IMR-90 (cell line): ENCODE results near the gene STK25. TPM values are rescaled to one million over a fixed set of nuclear protein-coding genes. Genes with fewer than 3 reads are reported as not detected.
A peak's percentile ranks its signal among the peaks of the same experiment; 100 is the strongest.

Experiments used
- ATAC-seq: fragments of 200-7000 bp; cut with Tn5 transposase; 2 replicates; pipeline ENCODE4 v1.9.1; 2020; ENCODE audit warnings: low read depth, mild to moderate bottlenecking, moderate library complexity
- BruUV-seq: library from RNA; stranded (reverse); fragments of 400-500 nt; replicated peaks from 2 replicates; lab custom pipeline; 2021; lab: Mats Ljungman, UMichigan
- CTCF ChIA-PET: fragments of 300-600 bp; formaldehyde crosslinking; extraction: SDS; loops from one replicate; lab custom pipeline; 2021; ENCODE audit warnings: antibody characterized with exemption; lab: Yijun Ruan, JAX
- POLR2A ChIA-PET: fragments of 300-600 bp; sonication (Branson Sonifier 250); formaldehyde crosslinking; loops from one replicate; lab custom pipeline; 2022; ENCODE audit warnings: antibody characterized with exemption; ENCODE audit not compliant: unreplicated experiment; lab: Charles Lee
- DNase-seq: peaks from one replicate; pipeline ENCODE4 v3.0.0; 2013
- H2AFZ ChIP-seq: replicated peaks from 2 replicates; pipeline ENCODE3; 2013; ENCODE audit warnings: low read length, mild to moderate bottlenecking; ENCODE audit not compliant: poor library complexity
- H2AK5ac ChIP-seq: 2 replicates; pipeline ENCODE4 v1.6.1; 2013; ENCODE audit warnings: low read depth, low read length, inconsistent platforms
- H2AK9ac ChIP-seq: replicated peaks from 2 replicates; pipeline ENCODE3; 2013; ENCODE audit warnings: mild to moderate bottlenecking, low read depth, low read length, moderate library complexity; ENCODE audit not compliant: poor library complexity
- H2BK120ac ChIP-seq: 2 replicates; pipeline ENCODE4 v1.6.1; 2013; ENCODE audit warnings: low read depth, low read length, inconsistent platforms
- H2BK15ac ChIP-seq: 3 replicates; pipeline ENCODE4 v1.6.1; 2013; ENCODE audit warnings: low read depth, low read length, inconsistent platforms
- H2BK20ac ChIP-seq: 2 replicates; pipeline ENCODE4 v1.6.1; 2013; ENCODE audit warnings: low read depth, mild to moderate bottlenecking, inconsistent platforms, low read length, moderate library complexity
- H2BK5ac ChIP-seq: 2 replicates; pipeline ENCODE4 v1.6.1; 2013; ENCODE audit warnings: mild to moderate bottlenecking, low read depth, low read length, inconsistent platforms; ENCODE audit not compliant: poor library complexity, severe bottlenecking
- H3K14ac ChIP-seq: replicated peaks from 2 replicates; pipeline ENCODE4 v1.6.1; 2013; ENCODE audit warnings: low read depth, low read length, inconsistent platforms
- H3K18ac ChIP-seq: 2 replicates; pipeline ENCODE4 v1.6.1; 2013; ENCODE audit warnings: low read depth, low read length, control low read depth
- H3K23ac ChIP-seq: 2 replicates; pipeline ENCODE4 v1.6.1; 2013; ENCODE audit warnings: low read depth, low read length, inconsistent platforms
- H3K27ac ChIP-seq: 2 replicates; pipeline ENCODE4 v1.5.1; 2013; ENCODE audit warnings: mild to moderate bottlenecking, control low read depth, low read length; ENCODE audit not compliant: insufficient read depth
- H3K27me3 ChIP-seq: 2 replicates; pipeline ENCODE4 v1.6.1; 2013; ENCODE audit warnings: low read length; ENCODE audit not compliant: control insufficient read depth, insufficient read depth
- H3K36me3 ChIP-seq: 2 replicates; pipeline ENCODE4 v1.6.1; 2013; ENCODE audit warnings: low read length, mixed read lengths; ENCODE audit not compliant: control insufficient read depth, insufficient read depth
- H3K4ac ChIP-seq: 2 replicates; pipeline ENCODE4 v1.6.1; 2013; ENCODE audit warnings: low read depth, low read length, inconsistent platforms
- H3K4me1 ChIP-seq: 2 replicates; pipeline ENCODE4 v1.6.1; 2013; ENCODE audit warnings: low read length, mixed read lengths; ENCODE audit not compliant: control insufficient read depth, insufficient read depth
- H3K4me2 ChIP-seq: 2 replicates; pipeline ENCODE4 v1.6.1; 2013; ENCODE audit warnings: low read depth, mild to moderate bottlenecking, control low read depth, low read length, moderate library complexity
- H3K4me3 ChIP-seq: 2 replicates; pipeline ENCODE4 v1.5.1; 2013; ENCODE audit warnings: low read depth, mild to moderate bottlenecking, control low read depth, low read length, moderate library complexity; ENCODE audit not compliant: insufficient read depth
- H3K56ac ChIP-seq: 2 replicates; pipeline ENCODE4 v1.6.1; 2013; ENCODE audit warnings: low read length, inconsistent platforms; ENCODE audit not compliant: insufficient read depth; ENCODE audit errors: extremely low read depth
- H3K79me1 ChIP-seq, 2 experiments: 2 replicates each; pipeline ENCODE4 v1.6.1; 2013; ENCODE audit warnings: low read length in 2 of 2, inconsistent platforms in 1 of 2, low read depth in 1 of 2
- H3K9ac ChIP-seq: 2 replicates; pipeline ENCODE4 v1.6.1; 2013; ENCODE audit warnings: low read depth, low read length, control low read depth
- H3K9me1 ChIP-seq: 2 replicates; pipeline ENCODE4 v1.6.1; 2013; ENCODE audit warnings: low read length, inconsistent platforms; ENCODE audit not compliant: insufficient read depth
- H3K9me3 ChIP-seq: 2 replicates; pipeline ENCODE4 v1.6.1; 2013; ENCODE audit warnings: low read length; ENCODE audit not compliant: control insufficient read depth, insufficient read depth
- H4K20me1 ChIP-seq: 2 replicates; pipeline ENCODE4 v1.6.1; 2013; ENCODE audit warnings: low read length, inconsistent platforms; ENCODE audit not compliant: insufficient read depth
- H4K5ac ChIP-seq: 2 replicates; pipeline ENCODE4 v1.6.1; 2013; ENCODE audit warnings: mild to moderate bottlenecking, low read depth, low read length, control low read depth
- H4K8ac ChIP-seq, 2 experiments: 2 replicates each; pipeline ENCODE4 v1.6.1; 2013; ENCODE audit warnings: low read depth in 2 of 2, low read length in 2 of 2, control low read depth in 1 of 2, inconsistent platforms in 1 of 2
- H4K91ac ChIP-seq: 2 replicates; pipeline ENCODE4 v1.6.1; 2013; ENCODE audit warnings: low read depth, low read length, inconsistent platforms; ENCODE audit not compliant: insufficient read depth
- BHLHE40 ChIP-seq: fragments of 150-350 bp; IDR thresholded peaks from 2 replicates; pipeline ENCODE4 v1.6.1; 2016; ENCODE audit warnings: mild to moderate bottlenecking, low read depth, low read length
- CEBPB ChIP-seq: IDR thresholded peaks from 2 replicates; pipeline ENCODE4 v1.6.1; 2012; ENCODE audit warnings: low read depth, low read length, improper control_type of control experiment
- CHD1 ChIP-seq: IDR thresholded peaks from 2 replicates; pipeline ENCODE4 v1.6.1; 2012; ENCODE audit warnings: low read depth, low read length, improper control_type of control experiment
- ELK1 ChIP-seq: fragments of 150-350 bp; IDR thresholded peaks from 2 replicates; pipeline ENCODE4 v1.6.1; 2016; ENCODE audit warnings: low read depth, mild to moderate bottlenecking, low read length, moderate library complexity, borderline replicate concordance
- FOS ChIP-seq: fragments of 150-350 bp; IDR thresholded peaks from 2 replicates; pipeline ENCODE4 v1.6.1; 2016; ENCODE audit warnings: low read depth, low read length
- MAFK ChIP-seq: IDR thresholded peaks from 2 replicates; pipeline ENCODE4 v1.6.1; 2012; ENCODE audit warnings: low read depth, low read length, improper control_type of control experiment
- MAZ ChIP-seq: IDR thresholded peaks from 2 replicates; pipeline ENCODE4 v1.6.1; 2012; ENCODE audit warnings: low read depth, mild to moderate bottlenecking, low read length, improper control_type of control experiment, moderate library complexity, borderline replicate concordance
- MXI1 ChIP-seq: IDR thresholded peaks from 2 replicates; pipeline ENCODE4 v1.6.1; 2012; ENCODE audit warnings: low read depth, mild to moderate bottlenecking, low read length, moderate library complexity, borderline replicate concordance
- NFE2L2 ChIP-seq: fragments of 150-350 bp; IDR thresholded peaks from 2 replicates; pipeline ENCODE4 v1.6.1; 2016; ENCODE audit warnings: low read depth, mild to moderate bottlenecking, low read length
- POLR2A ChIP-seq: IDR thresholded peaks from 2 replicates; pipeline ENCODE4 v1.6.1; 2012; ENCODE audit warnings: mild to moderate bottlenecking, low read depth, low read length
- RAD21 ChIP-seq: IDR thresholded peaks from 2 replicates; pipeline ENCODE4 v1.6.1; 2012; ENCODE audit warnings: low read length, improper control_type of control experiment
- RFX5 ChIP-seq: IDR thresholded peaks from 2 replicates; pipeline ENCODE4 v1.8.0; 2012; ENCODE audit warnings: low read depth, mild to moderate bottlenecking, low read length, moderate library complexity
- SMC3 ChIP-seq: fragments of 150-350 bp; IDR thresholded peaks from 2 replicates; pipeline ENCODE4 v1.6.1; 2016; ENCODE audit warnings: low read depth, mild to moderate bottlenecking, antibody characterized with exemption, low read length, moderate library complexity
- USF2 ChIP-seq: fragments of 150-350 bp; IDR thresholded peaks from 2 replicates; pipeline ENCODE4 v1.6.1; 2017; ENCODE audit warnings: mild to moderate bottlenecking, antibody characterized with exemption, low read length, low read depth
- WGBS, 2 experiments: methylation state at CpG; one replicate each; pipeline versions ENCODE4 v1.1.5 to v1.1.7; 2013; ENCODE audit warnings: missing lambda C conversion rate in 2 of 2; ENCODE audit not compliant: insufficient read length in 1 of 2; ENCODE audit errors: extremely low coverage in 2 of 2; 5-methylcytosine and 5-hydroxymethylcytosine counted together
- dilution Hi-C: fragments of 300-500 bp; cut with HindIII; formaldehyde crosslinking; loops from one replicate; pipeline ENCODE4 v1.14.3; 2018; ENCODE audit warnings: low sequenced_read_pairs; ENCODE audit not compliant: unreplicated experiment
- in situ Hi-C: fragments of 300-500 bp; cut with MboI; formaldehyde crosslinking; loops from 3 replicates; pipeline ENCODE4 v1.14.3; 2019; ENCODE audit warnings: low sequenced_read_pairs, inconsistent platforms, mixed read lengths
- intact Hi-C: fragments of 100-400 bp; cut with micrococcal nuclease; formaldehyde crosslinking; loops from 2 replicates; pipeline ENCODE4 v1.10.0; 2022
- polyA plus RNA-seq, 3 experiments: library from polyadenylated mRNA; depleted of rRNA; stranded (reverse); fragments of >200 nt; gene quantifications; 2 replicates each; pipeline ENCODE4 v1.2.3, GENCODE V29; 2012; ENCODE audit warnings: low replicate concordance in 1 of 3
- total RNA-seq: library from RNA; depleted of rRNA; stranded (reverse); fragments of >200 nt; gene quantifications from 2 replicates; pipeline ENCODE4 v1.2.3, GENCODE V29; 2012

STK25 gene
- total and polyA plus RNA-seq, 2 of the 4 experiments (the other 2 are of a cell fraction), result 258 to 392 TPM

GRCh38 chr2:241489733-241490680, 18.4 kb downstream of the STK25 start:
- in situ Hi-C loops, result no loop called here
- CTCF ChIA-PET, result no interaction called here
- TF ChIP-seq CEBPB, result no peak
- no peak for TF ChIP-seq USF2
- TF ChIP-seq RFX5, result no peak
- no peak for TF ChIP-seq SMC3
- TF ChIP-seq FOS, result no peak
- TF ChIP-seq MAFK, result no peak
- no peak for TF ChIP-seq NFE2L2
- TF ChIP-seq ELK1, result no peak
- no peak for TF ChIP-seq BHLHE40
- TF ChIP-seq RAD21, result no peak
- TF ChIP-seq CHD1, result no peak
- TF ChIP-seq MAZ, result no peak
- no peak for TF ChIP-seq POLR2A
- TF ChIP-seq MXI1, result no peak

More at GRCh38 chr2:241489733-241490680, 18.4 kb downstream of the STK25 start:
- Histone ChIP-seq H3K9ac (no peak overlapping the region), H3K4me3 (no peak overlapping the region), H3K4ac (no peak overlapping the region), H3K56ac (no peak overlapping the region), H3K4me1 (0 out of 2 replicates have a peak, but pooled peaks cover 2% of the 10 kb centered on the region), H4K20me1 (peaks cover 3% of the 10 kb centered on the region; the same call in 1 of the 2 replicates), H3K9me1 (peaks cover 16% of the 10 kb centered on the region; the same call in 1 of the 2 replicates), H2AK9ac (peak overlapping the region; percentile 81), H2BK20ac (no peak overlapping the region), H3K79me1 (peaks cover 0 to 3% of the 10 kb centered on the region in 2 experiments; a peak in 1 of 4 replicates), H3K18ac (no peak overlapping the region), H3K27me3 (no peaks in the 10 kb centered on the region), H3K14ac (no peak overlapping the region), H4K8ac (no peak overlapping the region), H2BK15ac (no peak overlapping the region), H2AFZ (no peak overlapping the region), H3K36me3 (peaks cover 19% of the 10 kb centered on the region), H2BK5ac (no peak overlapping the region), H2AK5ac (no peak overlapping the region), H3K23ac (no peak overlapping the region), H4K5ac (no peak overlapping the region), H2BK120ac (no peak overlapping the region), H3K27ac (no peak overlapping the region), H3K9me3 (no peaks in the 10 kb centered on the region), H3K4me2 (no peak overlapping the region), H4K91ac (no peak overlapping the region)
- POLR2A ChIA-PET, result no interaction called here
- 70% methylated on average over 2 of the region's 15 CpGs; no CpG with 5 or more reads in 1 of the 2 experiments for WGBS, 2 experiments
- dilution Hi-C loops, result no loop called here
- DNase-seq, result peak; percentile 16
- ATAC-seq, result peak; percentile 30
- BruUV-seq, result no TSS peak
- intact Hi-C loops, result no loop called here
